HepG2 (cell line): ENCODE measurements around the gene GNMT. TPM values are rescaled to one million over a fixed set of nuclear protein-coding genes. Genes with fewer than 3 reads are reported as not detected.
A peak's percentile ranks its signal among the peaks of the same experiment; 100 is the strongest.

Experiments
- FOXO1 ChIP-seq: sonication (generic); formaldehyde crosslinking; IDR thresholded peaks from 2 replicates; pipeline ENCODE4 v1.4.0; 2020; ENCODE audit warnings: missing genetic modification reagents
- HDAC1 ChIP-seq: sonication (generic); formaldehyde crosslinking; IDR thresholded peaks from 2 replicates; pipeline ENCODE4 v1.5.1; 2020; ENCODE audit warnings: mild to moderate bottlenecking, missing genetic modification reagents
- HMG20A ChIP-seq: IDR thresholded peaks from 2 replicates; pipeline ENCODE4 v1.6.1; 2016; ENCODE audit warnings: borderline replicate concordance
- HOXA7 ChIP-seq: sonication (generic); formaldehyde crosslinking; IDR thresholded peaks from 2 replicates; pipeline ENCODE4 v1.8.1; 2022; ENCODE audit warnings: mild to moderate bottlenecking, missing genetic modification reagents, moderate library complexity
- JUND ChIP-seq: sonication (generic); formaldehyde crosslinking; IDR thresholded peaks from 2 replicates; pipeline ENCODE4 v1.8.0; 2022; ENCODE audit warnings: mild to moderate bottlenecking, missing genetic modification reagents
- KLF13 ChIP-seq: sonication (generic); formaldehyde crosslinking; IDR thresholded peaks from 2 replicates; pipeline ENCODE4 v1.4.0; 2020; ENCODE audit warnings: mild to moderate bottlenecking, missing genetic modification reagents
- MIXL1 ChIP-seq: IDR thresholded peaks from 2 replicates; pipeline ENCODE4 v1.6.1; 2016
- MTA1 ChIP-seq: sonication (generic); formaldehyde crosslinking; IDR thresholded peaks from 2 replicates; pipeline ENCODE4 v1.4.0; 2020; ENCODE audit warnings: missing genetic modification reagents, mild to moderate bottlenecking, borderline replicate concordance
- PAXIP1 ChIP-seq: sonication (generic); formaldehyde crosslinking; conservative IDR thresholded peaks from 2 replicates; pipeline ENCODE4 v1.4.0; 2020; ENCODE audit warnings: mild to moderate bottlenecking, missing genetic modification reagents, moderate library complexity
- PBX2 ChIP-seq: IDR thresholded peaks from 2 replicates; pipeline ENCODE4 v1.6.1; 2016; ENCODE audit warnings: control low read depth
- REXO4 ChIP-seq: sonication (generic); formaldehyde crosslinking; IDR thresholded peaks from 2 replicates; pipeline ENCODE4 v1.8.0; 2022; ENCODE audit warnings: missing genetic modification reagents, mild to moderate bottlenecking, borderline replicate concordance
- SCMH1 ChIP-seq: sonication (generic); formaldehyde crosslinking; IDR thresholded peaks from 2 replicates; pipeline ENCODE4 v1.9.0; 2021; ENCODE audit warnings: missing genetic modification reagents, mild to moderate bottlenecking, borderline replicate concordance
- SPEN ChIP-seq: sonication (generic); formaldehyde crosslinking; IDR thresholded peaks from 2 replicates; pipeline ENCODE4 v1.5.1; 2020; ENCODE audit warnings: low read depth, mild to moderate bottlenecking, missing genetic modification reagents
- TFE3 ChIP-seq: IDR thresholded peaks from 2 replicates; pipeline ENCODE4 v1.6.1; 2016
- ZKSCAN8 ChIP-seq: IDR thresholded peaks from 2 replicates; pipeline ENCODE4 v1.6.1; 2016; ENCODE audit warnings: borderline replicate concordance, missing genetic modification reagents, missing compliant biosample characterization
- ZNF383 ChIP-seq: sonication (generic); formaldehyde crosslinking; IDR thresholded peaks from 2 replicates; pipeline ENCODE4 v1.4.0; 2020; ENCODE audit warnings: missing genetic modification reagents, mild to moderate bottlenecking, borderline replicate concordance
- ZNF597 ChIP-seq: sonication (generic); formaldehyde crosslinking; IDR thresholded peaks from 2 replicates; pipeline ENCODE4 v1.5.0; 2020; ENCODE audit warnings: missing genetic modification reagents
- ZNF800 ChIP-seq: sonication (generic); formaldehyde crosslinking; IDR thresholded peaks from 2 replicates; pipeline ENCODE4 v1.4.0; 2020; ENCODE audit warnings: missing genetic modification reagents
- ZSCAN22 ChIP-seq: sonication (generic); formaldehyde crosslinking; IDR thresholded peaks from 2 replicates; pipeline ENCODE4 v1.4.0; 2020; ENCODE audit warnings: mild to moderate bottlenecking, missing genetic modification reagents
- polyA plus RNA-seq, 8 experiments: library from polyadenylated mRNA; depleted of rRNA in 3 of 8; stranded (reverse) in 7 of 8; unstranded in 1 of 8; fragments of >200 nt; fragmentation: Illumina TruSeq in 4 of 8; extraction: Trizol in 4 of 8; gene quantifications; 2 replicates each; pipeline versions ENCODE4 v1.2.1 to v1.2.3, GENCODE V29; 2011 to 2016; ENCODE audit warnings: low read depth in 4 of 8, missing spikeins in 1 of 8, mixed read lengths in 1 of 8; ENCODE audit not compliant: insufficient read depth in 1 of 8
- total RNA-seq, 5 experiments: library from RNA; depleted of rRNA; stranded (reverse); fragments of >200 nt; fragmentation: Illumina TruSeq; extraction: Trizol; gene quantifications; 2 replicates each; pipeline ENCODE4 v1.2.3, GENCODE V29; 2016; ENCODE audit warnings: low read depth in 1 of 5

Gene GNMT
- total and polyA plus RNA-seq, 2 of the 13 experiments (the other 11 are each of a cell fraction or from before 2014, with no cell fraction given) = 2.8 to 7.0 TPM

- no peak for TF ChIP-seq PBX2 (CRISPR knock-in tag)
- TF ChIP-seq SPEN (CRISPR knock-in tag) = no peak
- no peak for TF ChIP-seq ZNF800 (CRISPR knock-in tag)
- no peak for TF ChIP-seq TFE3 (CRISPR knock-in tag)
- TF ChIP-seq REXO4 (CRISPR knock-in tag) = no peak
- TF ChIP-seq MIXL1 (CRISPR knock-in tag) = no peak
- no peak for TF ChIP-seq HMG20A (CRISPR knock-in tag)
- no peak for TF ChIP-seq ZNF597 (CRISPR knock-in tag)
- TF ChIP-seq ZNF383 = no peak
- TF ChIP-seq PAXIP1 = no peak
- no peak for TF ChIP-seq SCMH1
- TF ChIP-seq MTA1 = no peak
- TF ChIP-seq FOXO1 (CRISPR knock-in tag) = no peak
- TF ChIP-seq ZKSCAN8 (CRISPR knock-in tag) = no peak
- TF ChIP-seq KLF13 = no peak
- TF ChIP-seq JUND (CRISPR knock-in tag) = 0 out of 2 replicates have a peak, but pooled peaks have one; percentile 10
- no peak for TF ChIP-seq HDAC1
- no peak for TF ChIP-seq ZSCAN22 (CRISPR knock-in tag)
- TF ChIP-seq HOXA7 (CRISPR knock-in tag) = no peak
Observed at GRCh38 chr6:43013097-43013842, 52.7 kb downstream of the GNMT start (continued).
